GM18519 (cell line): Measurements from ENCODE around the gene USP6NL.
A peak's percentile ranks its signal among the peaks of the same experiment; 100 is the strongest.

ENCODE experiments used
- ATAC-seq: cut with Tn5 transposase; IDR thresholded peaks from one replicate; pipeline ENCODE4 v1.9.1; 2021; ENCODE audit warnings: mild to moderate bottlenecking, moderate library complexity; ENCODE audit not compliant: unreplicated experiment, low FRiP score

Gene USP6NL

GRCh38 chr10:11527691-11528255 lies 83.7 kb downstream of the USP6NL start:
- ATAC-seq: no peak

GRCh38 chr10:11527068-11527467 lies 84.4 kb downstream of the USP6NL start:
- no peak for ATAC-seq

GRCh38 chr10:11525503-11525902 lies 85.9 kb downstream of the USP6NL start:
- ATAC-seq: no peak

GRCh38 chr10:11522821-11523245 lies 88.6 kb downstream of the USP6NL start:
- no peak for ATAC-seq

GRCh38 chr10:11521860-11522259 lies 89.6 kb downstream of the USP6NL start:
- no peak for ATAC-seq

- no peak for ATAC-seq
These were observed 90.6 kb downstream of the USP6NL start for GRCh38 chr10:11520892-11521291.

- ATAC-seq: peak; percentile 32
These were observed 94.3 kb downstream of the USP6NL start for GRCh38 chr10:11517150-11517549.

GRCh38 chr10:11516431-11516746 lies 95.1 kb downstream of the USP6NL start:
- ATAC-seq: peak; percentile 55

- ATAC-seq: peak; percentile 42
These were observed 95.6 kb downstream of the USP6NL start for GRCh38 chr10:11515596-11516430.

GRCh38 chr10:11513727-11514126 lies 97.7 kb downstream of the USP6NL start:
- ATAC-seq: no peak

- ATAC-seq: no peak
These were observed 98.9 kb downstream of the USP6NL start for GRCh38 chr10:11512596-11512995.

- no peak for ATAC-seq
These were observed 100.1 kb downstream of the USP6NL start for GRCh38 chr10:11511321-11511720.

- ATAC-seq: no peak
These were observed 100.7 kb downstream of the USP6NL start for GRCh38 chr10:11510736-11511135.

- no peak for ATAC-seq
These were observed 101.2 kb downstream of the USP6NL start for GRCh38 chr10:11510281-11510680.

GRCh38 chr10:11509036-11509435 lies 102.4 kb downstream of the USP6NL start:
- ATAC-seq: no peak

GRCh38 chr10:11506247-11506789 lies 105.1 kb downstream of the USP6NL start:
- no peak for ATAC-seq

- ATAC-seq: no peak
These were observed 105.8 kb downstream of the USP6NL start for GRCh38 chr10:11505639-11506038.

- ATAC-seq: no peak
These were observed 106.7 kb downstream of the USP6NL start for GRCh38 chr10:11504566-11505285.

- no peak for ATAC-seq
These were observed 109.8 kb downstream of the USP6NL start for GRCh38 chr10:11501600-11501999.

- ATAC-seq: no peak
These were observed 111.9 kb downstream of the USP6NL start for GRCh38 chr10:11499425-11500071.

GRCh38 chr10:11498399-11498798 lies 113.1 kb downstream of the USP6NL start:
- no peak for ATAC-seq
